ENCODE measurements around the gene SARDH. TPM values are rescaled to one million over a fixed set of nuclear protein-coding genes. Genes with fewer than 3 reads are reported as not detected.

Gene SARDH
- total and polyA plus RNA-seq, 5 donors, result 1.7 to 3.2 (median 2.7) TPM

- no peaks in the 10 kb centered on the region for H3K4me1 ChIP-seq (ENCODE audit: control insufficient read depth, insufficient read depth, low read length)
- DNase-seq (peak in 2 of 3 donors; percentile 42 to 46), ATAC-seq (no peak)
- intact Hi-C loops (cut with DNase I), result no loop called here
- H3K27me3 ChIP-seq (ENCODE audit: control insufficient read depth, insufficient read depth), result no peaks in the 10 kb centered on the region
- 83% methylated on average over 32 of the region's 32 CpGs for WGBS
- H3K27ac ChIP-seq (ENCODE audit: low read length), result no peak overlapping the region
- no peaks in the 10 kb centered on the region for H3K9me3 ChIP-seq (ENCODE audit: control insufficient read depth, low read length)
- no peak overlapping the region for H3K4me3 ChIP-seq (ENCODE audit: low read length)
Measured at GRCh38 chr9:133693703-133694529, 44.2 kb downstream of the SARDH start.

DNA sequence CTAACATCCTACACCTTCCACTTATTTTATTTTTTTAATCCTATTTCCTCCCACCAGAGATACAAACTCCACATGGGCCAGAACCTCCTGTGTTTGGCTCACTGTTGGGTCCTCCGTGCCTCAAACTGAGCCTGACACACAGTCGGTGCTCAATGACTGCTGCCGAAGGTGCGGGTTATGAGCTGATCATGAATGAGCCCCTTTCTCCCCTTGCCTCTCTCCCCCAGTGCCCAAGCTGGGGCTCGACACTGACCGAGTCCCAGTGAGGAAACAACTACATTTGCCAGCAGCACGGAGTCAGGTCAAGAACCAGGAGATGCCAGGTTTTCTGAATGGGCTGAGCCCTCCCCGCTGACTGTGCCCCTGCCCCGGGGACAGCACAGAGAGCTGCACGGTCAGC is 45.0 kb downstream of the SARDH start:
- DNase-seq (peak in 1 of 3 donors; percentile 18), ATAC-seq (no peak)
- Histone ChIP-seq H3K27ac (ENCODE audit: low read length) (no peak overlapping the region), H3K4me3 (ENCODE audit: low read length) (no peak overlapping the region), H3K27me3 (ENCODE audit: control insufficient read depth, insufficient read depth) (no peaks in the 10 kb centered on the region), H3K4me1 (ENCODE audit: control insufficient read depth, insufficient read depth, low read length) (no peaks in the 10 kb centered on the region), H3K9me3 (ENCODE audit: control insufficient read depth, low read length) (no peaks in the 10 kb centered on the region)
- 94% methylated on average over 10 of the region's 10 CpGs for WGBS
- intact Hi-C loops (cut with DNase I), result no loop called here

GRCh38 chr9:133692364-133692985 is 45.7 kb downstream of the SARDH start:
- ATAC-seq (no peak), DNase-seq (peak in 2 of 3 donors; percentile 29 to 41)
- WGBS, result 94% methylated on average over 25 of the region's 25 CpGs
- Histone ChIP-seq H3K27me3 (ENCODE audit: control insufficient read depth, insufficient read depth) (no peaks in the 10 kb centered on the region), H3K9me3 (ENCODE audit: control insufficient read depth, low read length) (no peaks in the 10 kb centered on the region), H3K4me1 (ENCODE audit: control insufficient read depth, insufficient read depth, low read length) (no peaks in the 10 kb centered on the region), H3K27ac (ENCODE audit: low read length) (no peak overlapping the region), H3K4me3 (ENCODE audit: low read length) (no peak overlapping the region)
- intact Hi-C loops (cut with DNase I), result no loop called here

DNA sequence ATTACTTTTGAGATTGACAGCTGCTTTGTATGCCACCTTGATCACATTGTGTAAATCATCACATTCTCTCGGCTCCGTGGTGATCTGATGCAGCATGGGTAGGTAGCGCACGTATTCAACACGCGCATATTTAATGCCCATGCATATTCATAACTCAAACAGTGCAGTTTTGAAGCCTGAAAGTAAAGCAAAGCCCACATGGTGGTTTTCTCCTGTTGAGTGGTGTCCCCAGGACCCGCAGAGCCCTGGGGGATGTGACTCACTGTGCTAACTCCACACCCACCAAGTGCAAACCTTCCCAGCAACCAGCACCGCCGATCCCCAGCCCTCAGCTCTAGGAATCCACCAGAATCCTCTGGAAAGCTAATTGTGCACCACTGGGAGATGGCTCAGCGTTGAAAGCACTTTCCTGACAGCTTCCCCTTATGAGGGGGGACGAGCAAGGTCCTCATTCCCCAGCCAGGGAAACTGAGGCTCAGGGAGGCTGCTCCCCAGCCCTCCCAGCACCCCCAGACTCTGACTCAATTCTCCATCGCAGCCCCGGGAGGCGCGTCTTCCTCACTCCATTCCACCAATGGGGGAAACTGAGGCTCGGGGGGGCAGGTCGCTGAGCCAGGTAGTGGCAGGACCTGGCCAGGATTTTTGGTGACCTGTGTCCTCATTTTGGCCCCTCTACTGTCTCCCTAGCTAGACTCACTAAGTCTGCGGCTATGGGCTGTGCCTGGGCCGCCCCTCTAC is 46.4 kb downstream of the SARDH start:
- Histone ChIP-seq H3K27me3 (ENCODE audit: control insufficient read depth, insufficient read depth) (no peaks in the 10 kb centered on the region), H3K9me3 (ENCODE audit: control insufficient read depth, low read length) (no peaks in the 10 kb centered on the region), H3K4me3 (ENCODE audit: low read length) (no peak overlapping the region), H3K27ac (ENCODE audit: low read length) (no peak overlapping the region), H3K4me1 (ENCODE audit: control insufficient read depth, insufficient read depth, low read length) (no peaks in the 10 kb centered on the region)
- DNase-seq (peak in 2 of 3 donors; percentile 17 to 20), ATAC-seq (no peak)
- intact Hi-C loops (cut with DNase I), result no loop called here
- WGBS, result 91% methylated on average over 19 of the region's 19 CpGs

DNA sequence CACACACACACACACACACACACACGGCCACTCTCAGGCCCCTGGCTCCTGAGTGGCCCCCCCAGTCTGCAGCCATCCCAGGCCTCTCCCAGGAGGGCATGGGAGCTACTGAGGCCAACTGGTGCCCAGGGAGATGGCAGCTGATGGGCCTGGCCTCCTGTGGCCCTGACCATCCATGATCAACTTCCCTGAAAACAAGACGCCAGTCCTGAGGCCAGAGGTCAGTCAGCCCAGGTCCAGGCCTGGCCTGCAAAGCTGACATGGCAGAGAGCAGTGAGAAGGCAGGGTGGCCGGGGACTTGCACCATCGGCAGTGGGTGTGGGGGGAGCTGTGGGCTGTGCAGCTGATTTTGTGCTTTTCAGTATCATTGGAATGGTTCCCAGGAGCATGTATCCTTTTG is 47.0 kb downstream of the SARDH start:
- Histone ChIP-seq H3K4me1 (ENCODE audit: control insufficient read depth, insufficient read depth, low read length) (no peaks in the 10 kb centered on the region), H3K9me3 (ENCODE audit: control insufficient read depth, low read length) (no peaks in the 10 kb centered on the region), H3K27me3 (ENCODE audit: control insufficient read depth, insufficient read depth) (no peaks in the 10 kb centered on the region), H3K4me3 (ENCODE audit: low read length) (no peak overlapping the region), H3K27ac (ENCODE audit: low read length) (no peak overlapping the region)
- peak in 2 of 3 donors; percentile 10 to 38 for DNase-seq
- no peak for ATAC-seq
- intact Hi-C loops (cut with DNase I), result no loop called here
- WGBS, result 77% methylated on average over 4 of the region's 4 CpGs

- no peak overlapping the region for H3K4me3 ChIP-seq (ENCODE audit: low read length)
- H3K9me3 ChIP-seq (ENCODE audit: control insufficient read depth, low read length), result no peaks in the 10 kb centered on the region
- H3K4me1 ChIP-seq (ENCODE audit: control insufficient read depth, insufficient read depth, low read length), result no peaks in the 10 kb centered on the region
- H3K27ac ChIP-seq (ENCODE audit: low read length), result no peak overlapping the region
- DNase-seq (peak in 1 of 3 donors; percentile 46), ATAC-seq (no peak)
- intact Hi-C loops (cut with DNase I), result no loop called here
- 90% methylated on average over 11 of the region's 11 CpGs for WGBS
- H3K27me3 ChIP-seq (ENCODE audit: control insufficient read depth, insufficient read depth), result no peaks in the 10 kb centered on the region
Measured at GRCh38 chr9:133690081-133690561, 48.0 kb downstream of the SARDH start.

- WGBS, result 87% methylated on average over 10 of the region's 10 CpGs
- ATAC-seq, result no peak
- Histone ChIP-seq H3K4me1 (ENCODE audit: control insufficient read depth, insufficient read depth, low read length) (no peaks in the 10 kb centered on the region), H3K27ac (ENCODE audit: low read length) (no peak overlapping the region), H3K9me3 (ENCODE audit: control insufficient read depth, low read length) (no peaks in the 10 kb centered on the region), H3K27me3 (ENCODE audit: control insufficient read depth, insufficient read depth) (no peaks in the 10 kb centered on the region), H3K4me3 (ENCODE audit: low read length) (no peak overlapping the region)
- DNase-seq, result peak in 2 of 3 donors; percentile 3 to 16
- intact Hi-C loops (cut with DNase I), result no loop called here
Measured at GRCh38 chr9:133689151-133689763, 48.9 kb downstream of the SARDH start.

- intact Hi-C loops (cut with DNase I), result no loop called here
- no peaks in the 10 kb centered on the region for H3K27me3 ChIP-seq (ENCODE audit: control insufficient read depth, insufficient read depth)
- ATAC-seq (no peak), DNase-seq (peak; percentile 13 to 58 (median 57))
- WGBS, result 93% methylated on average over 34 of the region's 34 CpGs
- H3K27ac ChIP-seq (ENCODE audit: low read length), result no peak overlapping the region
- no peaks in the 10 kb centered on the region for H3K9me3 ChIP-seq (ENCODE audit: control insufficient read depth, low read length)
- H3K4me1 ChIP-seq (ENCODE audit: control insufficient read depth, insufficient read depth, low read length), result peaks cover 2% of the 10 kb centered on the region
- no peak overlapping the region for H3K4me3 ChIP-seq (ENCODE audit: low read length)
Measured at GRCh38 chr9:133687856-133688761, 50.0 kb downstream of the SARDH start.

DNA sequence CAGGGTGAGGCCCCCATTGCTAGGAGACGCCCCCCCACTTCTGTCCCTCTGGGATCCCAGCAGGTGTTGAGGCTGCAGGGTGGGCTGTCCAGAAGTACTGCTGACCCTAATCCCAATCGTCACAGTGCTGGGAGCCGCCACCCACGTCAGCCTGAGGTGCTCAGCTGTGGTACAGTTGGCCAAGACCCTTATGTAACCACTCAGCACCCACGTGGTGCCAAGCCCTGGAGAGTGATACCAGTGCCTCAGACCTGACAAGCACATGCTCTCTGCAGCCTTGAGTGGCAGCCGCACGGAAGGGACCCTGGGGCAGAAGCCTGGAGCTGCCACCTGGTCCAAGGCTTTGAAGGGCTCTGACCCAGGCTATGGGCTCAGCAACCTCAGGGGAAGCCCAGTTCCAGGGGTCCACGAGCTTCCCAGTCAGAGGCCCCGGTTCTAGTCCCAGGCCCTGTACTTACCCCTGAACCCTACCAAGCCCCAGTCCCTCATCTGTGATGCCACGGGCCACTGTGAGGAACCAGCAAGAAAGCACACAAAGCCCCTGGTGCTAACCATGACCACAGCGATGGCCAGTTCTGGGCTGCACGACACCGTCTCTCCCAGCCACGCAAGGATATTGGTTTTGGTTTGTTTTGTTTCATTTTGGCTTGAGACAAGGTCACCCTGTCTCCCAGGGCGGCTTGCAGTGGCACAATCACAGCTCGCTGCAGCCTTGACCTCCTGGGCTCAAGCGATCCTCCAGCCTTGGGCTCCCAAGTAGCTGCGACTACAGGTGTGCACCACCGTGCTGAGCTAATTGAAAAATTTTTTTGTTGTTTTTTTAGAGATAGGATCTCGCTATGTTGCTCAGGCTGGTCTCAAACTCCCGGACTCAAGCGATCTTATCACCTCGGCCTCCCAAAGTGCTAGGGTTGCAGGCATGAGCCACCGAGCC is 51.2 kb downstream of the SARDH start:
- peak; percentile 3 to 51 for ATAC-seq
- Histone ChIP-seq H3K27ac (ENCODE audit: low read length) (no peak overlapping the region), H3K4me1 (ENCODE audit: control insufficient read depth, insufficient read depth, low read length) (peaks cover 2% of the 10 kb centered on the region), H3K4me3 (ENCODE audit: low read length) (no peak overlapping the region), H3K27me3 (ENCODE audit: control insufficient read depth, insufficient read depth) (no peaks in the 10 kb centered on the region), H3K9me3 (ENCODE audit: control insufficient read depth, low read length) (no peaks in the 10 kb centered on the region)
- DNase-seq, result peak; percentile 50 to 82 (median 78)
- intact Hi-C loops (cut with DNase I), result no loop called here
- WGBS, result 84% methylated on average over 24 of the region's 24 CpGs

Measured in right cardiac atrium (tissue), 5 donors.